DMS53 (cell line): ENCODE results near the gene PTPRN2.
"Not testable (repeated sequence)": the region's sequence is repeated elsewhere in the genome, so short reads cannot be mapped to it uniquely, and the experiment has no call there.

Experiments
- DNase-seq: peaks from one replicate; lab custom pipeline; 2025; lab: John Stamatoyannopoulos, UW

Gene PTPRN2

DNA sequence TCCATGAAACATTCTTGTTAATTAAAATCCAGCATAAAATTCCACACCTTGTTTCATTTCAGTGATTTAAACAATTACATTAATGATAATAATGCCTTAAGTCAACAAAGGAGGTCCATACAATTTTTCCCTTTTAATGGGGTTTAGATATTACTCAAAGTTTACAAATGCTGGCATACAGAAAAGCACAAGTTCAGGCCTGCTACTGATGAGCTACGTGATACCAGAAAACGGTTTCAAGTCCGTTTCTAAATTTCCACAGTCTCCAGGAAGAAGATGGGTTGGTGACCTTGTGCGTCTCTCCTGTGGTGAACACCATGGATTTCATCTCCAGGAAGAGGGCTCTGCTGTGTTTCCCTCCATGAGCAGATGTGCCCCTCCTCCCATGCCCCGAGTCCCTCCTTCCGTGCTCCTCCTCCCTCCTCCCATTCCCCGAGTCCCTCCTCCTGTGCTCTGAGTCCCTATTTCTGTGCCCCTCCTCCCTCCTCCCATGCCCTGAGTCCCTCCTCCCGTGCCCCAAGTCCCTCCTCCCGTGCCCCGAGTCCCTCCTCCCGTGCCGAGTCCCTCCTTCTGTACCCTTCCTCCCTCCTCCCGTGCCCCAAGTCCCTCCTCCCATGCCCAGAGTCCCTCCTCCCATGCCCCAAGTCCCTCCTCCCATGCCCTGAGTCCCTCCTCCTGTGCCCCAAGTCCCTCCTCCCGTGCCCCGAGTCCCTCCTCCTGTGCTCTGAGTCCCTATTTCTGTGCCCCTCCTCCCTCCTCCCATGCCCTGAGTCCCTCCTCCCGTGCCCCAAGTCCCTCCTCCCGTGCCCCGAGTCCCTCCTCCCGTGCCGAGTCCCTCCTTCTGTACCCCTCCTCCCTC lies 201.9 kb downstream of the PTPRN2 start:
- DNase-seq, result not testable (repeated sequence)

DNA sequence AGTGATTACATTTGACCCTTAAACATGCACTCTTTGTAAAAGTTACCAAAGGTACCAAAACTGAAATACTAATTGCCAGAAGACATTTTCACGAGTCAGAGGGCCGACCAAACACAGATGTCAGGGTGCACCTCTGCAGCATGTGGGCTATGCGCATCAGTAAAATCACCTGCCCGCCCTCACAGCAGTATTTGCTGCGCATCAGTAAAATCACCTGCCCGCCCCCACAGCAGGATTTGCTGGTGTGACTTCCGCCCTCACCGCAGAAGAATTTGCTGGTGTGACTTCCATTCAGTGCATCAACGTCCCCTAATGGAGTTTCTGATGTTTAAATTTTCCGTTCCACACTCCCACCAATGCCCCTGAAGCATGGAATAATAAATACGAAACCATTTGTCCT lies 202.9 kb downstream of the PTPRN2 start:
- no peak for DNase-seq

DNA sequence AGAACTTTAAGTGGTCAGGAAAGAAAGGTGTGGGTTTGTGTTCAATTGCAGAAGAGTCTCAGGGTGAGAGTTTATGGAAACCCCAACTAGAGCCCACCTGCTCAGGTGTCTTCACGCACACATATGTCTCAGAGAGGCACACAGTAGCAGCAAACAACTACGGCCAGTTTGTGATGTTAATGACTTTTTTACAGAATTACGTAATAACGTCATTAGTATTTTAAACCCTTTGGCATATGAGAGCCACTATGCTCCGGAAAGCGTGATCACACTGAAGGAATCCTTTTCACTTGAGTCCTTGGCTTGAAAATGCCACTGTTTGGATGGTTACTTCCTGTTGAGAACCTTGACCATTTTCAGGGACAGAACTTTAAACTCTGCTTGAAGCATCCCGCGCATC lies 204.0 kb downstream of the PTPRN2 start:
- no peak for DNase-seq

DNA sequence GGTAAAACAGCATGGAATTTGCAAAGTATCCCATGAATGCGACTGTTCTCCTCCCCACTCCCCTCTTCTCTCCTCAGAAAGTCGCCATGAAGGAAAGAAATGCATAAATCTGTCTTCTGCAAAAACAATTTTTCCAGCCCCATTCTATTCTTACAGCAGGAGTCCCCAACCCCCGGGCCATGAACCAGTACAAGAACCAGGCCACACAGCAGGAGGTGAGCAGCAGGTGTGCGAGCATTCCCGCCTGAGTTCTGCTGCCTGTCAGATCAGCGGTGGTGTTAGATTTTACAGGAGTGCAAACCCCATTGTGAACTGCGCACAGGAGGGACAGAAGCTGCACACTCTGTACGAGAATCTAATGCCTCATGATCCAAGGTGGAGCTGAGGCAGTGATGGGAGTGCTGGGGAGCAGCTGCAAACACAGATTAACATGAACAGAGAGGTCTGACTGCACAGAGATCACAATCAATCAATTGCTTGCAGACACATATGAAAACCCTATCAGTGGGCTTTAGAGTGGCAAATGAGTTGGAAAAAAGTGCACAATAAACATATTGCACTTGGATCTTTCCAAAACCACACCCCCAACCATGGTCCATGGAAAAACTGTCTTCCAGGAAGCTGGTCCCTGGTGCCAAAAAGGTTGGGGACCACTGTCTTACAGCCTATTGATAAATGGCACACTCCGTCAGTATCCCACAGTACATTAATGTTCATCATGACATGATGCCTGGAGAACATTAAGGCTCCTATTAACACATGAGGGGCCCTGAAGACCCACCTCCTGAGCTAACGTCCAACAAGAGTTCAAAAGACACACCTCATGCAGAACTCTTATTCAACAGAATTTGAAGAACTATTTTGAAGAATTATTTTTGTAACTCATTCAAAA lies 205.0 kb downstream of the PTPRN2 start:
- DNase-seq, result no peak

GRCh38 chr7:158381956-158382355 lies 205.7 kb downstream of the PTPRN2 start:
- no peak for DNase-seq

DNA sequence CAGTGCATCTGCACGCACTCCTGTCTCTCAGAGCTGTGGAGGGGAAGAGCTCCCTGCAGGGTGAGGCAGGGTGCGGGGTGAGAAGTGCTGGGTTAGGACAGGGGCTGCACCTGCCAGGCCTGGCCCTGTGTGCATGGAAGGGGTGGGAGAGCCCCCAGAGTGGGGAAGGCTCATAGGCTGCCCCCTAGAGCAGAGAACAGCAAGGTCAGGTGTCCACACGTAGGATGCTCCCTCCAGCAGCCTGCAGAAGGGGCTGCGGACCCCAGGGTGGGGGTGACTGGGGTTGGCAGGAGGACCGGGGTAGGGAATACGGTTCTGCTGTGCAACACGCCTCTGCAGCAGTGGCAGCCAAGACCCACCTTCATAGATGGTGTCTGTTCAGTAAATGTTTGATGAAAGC lies 208.6 kb downstream of the PTPRN2 start:
- no peak for DNase-seq

DNA sequence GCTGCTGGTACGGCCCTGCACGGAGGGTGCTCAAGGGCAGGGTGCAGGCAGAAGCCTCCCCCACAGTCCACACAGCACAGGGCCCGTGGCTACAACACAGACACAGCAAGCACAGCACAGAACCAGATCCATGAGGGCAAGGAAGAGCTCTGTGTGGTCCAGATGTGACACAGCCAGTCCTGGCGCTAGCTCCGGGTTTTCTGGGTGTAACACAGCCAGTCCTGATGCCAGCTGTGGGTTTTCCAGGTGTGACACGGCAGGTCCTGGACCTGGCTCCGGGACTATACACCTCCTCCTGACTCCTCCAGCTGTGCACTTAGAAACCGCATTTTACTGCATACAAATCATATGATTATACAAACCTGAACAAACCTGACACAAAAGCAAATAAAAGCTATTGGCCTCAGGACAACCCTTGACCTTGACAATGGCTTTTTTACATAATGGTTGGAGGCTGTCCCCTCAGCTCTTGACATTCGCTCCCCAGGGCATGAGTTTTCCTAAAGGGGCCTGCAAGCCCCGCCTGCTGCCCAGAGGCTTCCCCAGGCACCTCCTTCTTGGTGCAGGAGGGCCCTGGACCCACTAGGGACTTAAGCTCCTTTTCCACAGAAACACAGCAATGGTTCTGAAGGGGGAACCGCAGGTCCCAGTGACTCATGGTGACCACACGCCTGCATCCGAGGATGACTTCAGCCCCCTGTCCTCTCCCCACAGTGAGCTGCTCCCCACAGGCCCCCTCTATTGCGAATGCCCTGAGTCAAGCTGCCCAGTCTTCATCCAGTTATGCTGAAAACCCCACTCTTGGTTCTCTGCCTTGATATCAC lies 209.6 kb downstream of the PTPRN2 start:
- DNase-seq, result peak; percentile 93

DNA sequence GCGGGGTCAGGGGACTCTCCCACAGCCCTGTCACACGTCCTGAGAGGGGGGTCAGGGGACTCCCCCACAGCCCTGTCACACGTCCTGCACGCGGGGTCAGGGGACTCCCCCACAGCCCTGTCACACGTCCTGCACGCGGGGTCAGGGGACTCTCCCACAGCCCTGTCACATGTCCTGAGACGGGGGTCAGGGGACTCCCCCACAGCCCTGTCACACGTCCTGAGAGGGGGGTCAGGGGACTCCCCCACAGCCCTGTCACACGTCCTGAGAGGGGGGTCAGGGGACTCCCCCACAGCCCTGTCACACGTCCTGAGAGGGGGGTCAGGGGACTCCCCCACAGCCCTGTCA lies 210.8 kb downstream of the PTPRN2 start:
- not testable (repeated sequence) for DNase-seq

- DNase-seq, result not testable (repeated sequence)
Observed at GRCh38 chr7:158376146-158376838, 211.3 kb downstream of the PTPRN2 start.

GRCh38 chr7:158375034-158375433 lies 212.6 kb downstream of the PTPRN2 start:
- DNase-seq, result peak; percentile 48

DNA sequence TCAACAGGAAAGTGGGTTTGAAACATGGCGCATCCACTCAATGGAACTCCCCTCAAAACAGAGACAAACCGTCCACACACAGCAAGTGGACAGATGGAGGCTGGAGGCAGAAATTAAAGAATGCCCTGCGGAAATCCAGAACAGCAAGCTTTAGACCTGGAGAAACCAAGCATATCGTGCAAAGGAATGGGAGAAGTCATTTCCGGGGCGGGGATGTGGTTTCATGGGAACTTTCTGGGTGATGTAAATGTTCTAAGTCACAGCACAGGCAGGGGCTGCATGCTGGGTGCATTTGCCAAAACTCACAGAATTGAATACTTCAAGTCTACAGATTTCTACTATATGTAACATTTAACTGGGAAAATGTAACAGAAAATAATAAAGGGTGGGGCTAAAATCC lies 213.0 kb downstream of the PTPRN2 start:
- no peak for DNase-seq

- DNase-seq, result no peak
Observed at GRCh38 chr7:158374146-158374545, 213.5 kb downstream of the PTPRN2 start.

GRCh38 chr7:158373476-158374133 lies 214.0 kb downstream of the PTPRN2 start:
- DNase-seq, result no peak

- DNase-seq, result no peak
Observed at GRCh38 chr7:158372400-158373342, 215.0 kb downstream of the PTPRN2 start.

DNA sequence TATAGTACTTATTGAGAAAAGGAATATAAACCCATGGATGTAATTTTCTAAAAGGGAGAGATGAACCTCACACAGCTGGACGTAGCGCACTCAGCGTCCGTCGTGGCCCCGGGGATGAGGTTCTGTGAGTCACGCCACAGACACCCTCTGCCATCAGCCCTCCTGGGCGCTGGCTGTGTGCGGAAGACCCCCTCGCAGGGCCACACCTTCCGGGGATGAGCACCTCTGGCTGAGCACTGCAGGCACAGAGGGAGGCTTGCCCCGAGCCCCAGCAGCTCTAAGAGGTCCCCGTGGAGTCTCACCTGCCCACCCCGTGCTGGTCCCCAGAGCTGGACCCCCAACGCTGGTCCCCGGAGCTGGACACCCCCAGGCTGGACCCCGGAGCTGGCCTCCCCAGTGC lies 215.8 kb downstream of the PTPRN2 start:
- no peak for DNase-seq

- DNase-seq, result no peak
Observed at GRCh38 chr7:158369866-158370265, 217.8 kb downstream of the PTPRN2 start.

DNA sequence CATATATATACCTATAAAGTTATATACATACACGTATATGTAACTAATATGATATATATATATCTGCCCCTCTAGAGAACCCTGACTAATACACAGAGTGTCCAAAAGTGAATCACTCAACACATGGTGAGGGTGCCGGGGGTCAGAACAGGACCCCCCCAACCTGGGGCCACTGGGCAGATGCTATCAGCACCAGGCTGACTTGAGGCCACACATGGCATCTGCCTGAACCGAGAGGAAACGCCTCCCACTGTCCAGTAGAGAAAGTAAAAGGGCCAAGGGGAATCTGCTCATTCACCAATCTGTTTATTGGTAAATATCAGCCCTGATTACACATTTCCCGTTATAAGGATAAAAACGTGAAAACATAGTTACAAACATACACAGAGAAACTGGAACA lies 218.3 kb downstream of the PTPRN2 start:
- DNase-seq, result no peak

DNA sequence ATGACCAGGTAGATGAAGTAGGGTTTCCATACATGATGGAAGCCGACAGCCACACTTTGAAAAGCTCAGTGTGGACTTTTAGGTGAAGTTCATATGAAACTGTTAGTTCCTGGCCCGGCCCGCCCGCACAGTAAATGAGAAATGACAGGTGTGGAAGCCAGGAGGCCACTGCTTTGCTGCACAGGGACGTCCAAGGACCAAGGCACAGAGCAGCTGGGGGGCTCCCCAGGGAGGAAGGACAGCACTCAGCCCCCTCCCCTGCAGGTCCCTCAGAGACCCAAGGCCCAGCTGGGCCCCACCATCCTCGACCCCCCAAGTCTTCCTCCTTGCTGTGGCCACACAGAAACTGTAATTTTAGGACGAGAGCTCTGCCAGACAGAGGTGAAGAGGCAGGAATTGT lies 219.2 kb downstream of the PTPRN2 start:
- DNase-seq, result no peak

GRCh38 chr7:158367634-158367982 lies 220.0 kb downstream of the PTPRN2 start:
- DNase-seq, result no peak
